GM12878 (cell line): ENCODE data around the gene PPM1D. TPM values are rescaled to one million over a fixed set of nuclear protein-coding genes. Genes with fewer than 3 reads are reported as not detected.

Experiments
- ATAC-seq: fragments of 200-7000 bp; cut with Tn5 transposase; 3 replicates; pipeline ENCODE4 v1.9.1; 2020; ENCODE audit warnings: mild to moderate bottlenecking, moderate library complexity
- BruUV-seq: library from RNA; stranded (reverse); fragments of 400-500 nt; replicated peaks from 2 replicates; lab custom pipeline; 2021; lab: Mats Ljungman, UMichigan
- CTCF ChIA-PET: fragments of 300-600 bp; sonication (Branson Sonifier 250); formaldehyde crosslinking; extraction: SDS; loops from one replicate; lab custom pipeline; 2021; ENCODE audit warnings: inconsistent platforms; lab: Yijun Ruan, JAX
- POLR2A ChIA-PET: fragments of 350-600 bp; formaldehyde crosslinking; extraction: SDS; loops from one replicate; lab custom pipeline; 2021; ENCODE audit warnings: inconsistent platforms; lab: Charles Lee
- RAD21 ChIA-PET: fragments of 300-600 bp; sonication (Branson Sonifier 250); formaldehyde crosslinking; loops from one replicate; lab custom pipeline; 2023; ENCODE audit warnings: antibody characterized with exemption; ENCODE audit not compliant: unreplicated experiment; lab: Charles Lee
- SMC1A ChIA-PET: fragments of 300-600 bp; sonication (Branson Sonifier 250); formaldehyde crosslinking; loops from one replicate; lab custom pipeline; 2023; ENCODE audit not compliant: unreplicated experiment, uncharacterized antibody; lab: Charles Lee
- DNase-seq: peaks from one replicate; pipeline ENCODE4 v3.0.0-alpha.2; 2011; ENCODE audit warnings: low read depth, low spot score
- FAIRE-seq: peaks from 3 replicates; lab custom pipeline; 2011; peaks lifted over from hg19 to GRCh38; lab: Jason Lieb, UNC
- H2AFZ ChIP-seq: 2 replicates; pipeline ENCODE4 v1.6.0; 2011; ENCODE audit warnings: low read depth, low read length, control low read depth; ENCODE audit not compliant: control insufficient read depth
- H3K27ac ChIP-seq: 2 replicates; pipeline ENCODE4 v1.5.1; 2011; ENCODE audit warnings: control low read depth; ENCODE audit not compliant: control insufficient read depth, insufficient read depth
- H3K27me3 ChIP-seq, 2 experiments: replicated peaks in 1 of 2; 2 replicates each; pipeline versions ENCODE4 v1.6.0 to v1.6.1; 2011; ENCODE audit warnings: low read length in 1 of 2; ENCODE audit not compliant: control insufficient read depth in 2 of 2, insufficient read depth in 2 of 2
- H3K36me3 ChIP-seq, 2 experiments: 2 replicates each; pipeline ENCODE4 v1.5.1; 2011; ENCODE audit warnings: low read length in 1 of 2; ENCODE audit not compliant: control insufficient read depth in 2 of 2, insufficient read depth in 2 of 2
- H3K4me1 ChIP-seq: 2 replicates; pipeline ENCODE4 v1.6.1; 2011; ENCODE audit warnings: mild to moderate bottlenecking, low read length, moderate library complexity, mixed read lengths; ENCODE audit not compliant: control insufficient read depth, insufficient read depth
- H3K4me2 ChIP-seq: 2 replicates; pipeline ENCODE4 v1.6.0; 2011; ENCODE audit warnings: control low read depth; ENCODE audit not compliant: control insufficient read depth, insufficient read depth
- H3K4me3 ChIP-seq: fragments of 200-600 bp; sonication (generic); 2 replicates; pipeline ENCODE4 v1.5.1; 2016
- H3K79me2 ChIP-seq: 2 replicates; pipeline ENCODE4 v1.6.0; 2011; ENCODE audit warnings: low read length; ENCODE audit not compliant: control insufficient read depth, insufficient read depth
- H3K9ac ChIP-seq: 2 replicates; pipeline ENCODE4 v1.8.0; 2011; ENCODE audit warnings: low read length, control low read depth, mixed read lengths; ENCODE audit not compliant: control insufficient read depth, insufficient read depth
- H3K9me3 ChIP-seq: replicated peaks from 3 replicates; pipeline ENCODE4 v1.5.1; 2011; ENCODE audit warnings: mild to moderate bottlenecking, low read length; ENCODE audit not compliant: control insufficient read depth, insufficient read depth
- H4K20me1 ChIP-seq: 2 replicates; pipeline ENCODE4 v1.6.0; 2011; ENCODE audit not compliant: control insufficient read depth, insufficient read depth
- GATAD2B ChIP-seq: fragments of 450-650 bp; conservative IDR thresholded peaks from 2 replicates; pipeline ENCODE4 v1.6.1; 2017; ENCODE audit warnings: low read depth, mild to moderate bottlenecking, moderate library complexity
- PAX5 ChIP-seq: IDR thresholded peaks from 2 replicates; pipeline ENCODE4 v1.6.1; 2011; ENCODE audit warnings: low read depth, low read length, borderline replicate concordance
- SUPT20H ChIP-seq: IDR thresholded peaks from 2 replicates; pipeline ENCODE4 v1.6.1; 2011; ENCODE audit warnings: low read depth, mild to moderate bottlenecking, low read length, moderate library complexity, borderline replicate concordance; ENCODE audit not compliant: control insufficient read depth
- WGBS: methylation state at CpG from one replicate; pipeline ENCODE4 v1.1.6; 2016; ENCODE audit warnings: low lambda C conversion rate; ENCODE audit not compliant: insufficient replicate concordance, insufficient coverage; ENCODE audit errors: missing lambda C conversion rate; 5-methylcytosine and 5-hydroxymethylcytosine counted together
- in situ Hi-C: fragments of 300-500 bp; cut with MboI; formaldehyde crosslinking; loops from 9 replicates; pipeline ENCODE4 v1.14.3; 2018; ENCODE audit warnings: mixed read lengths
- intact Hi-C: fragments of 100-400 bp; cut with micrococcal nuclease; formaldehyde crosslinking; loops from one replicate; pipeline ENCODE4 v1.14.2; 2022; ENCODE audit not compliant: unreplicated experiment
- polyA plus RNA-seq, 11 experiments: library from polyadenylated mRNA; depleted of rRNA in 4 of 11; unstranded in 6 of 11; stranded (reverse) in 5 of 11; fragments of >200 nt; fragmentation: Nextera tagmentation in 4 of 11; fragmentation: Illumina TruSeq in 1 of 11; extraction: Ambion mirVana in 4 of 11; extraction: Trizol in 1 of 11; gene quantifications; 1 replicate in 1 of 11; 2 replicates in 10 of 11; pipeline versions ENCODE4 v1.2.1 to v1.2.3, GENCODE V29; 2011 to 2016; ENCODE audit warnings: inconsistent platforms in 2 of 11, missing spikeins in 2 of 11, low read depth in 1 of 11
- total RNA-seq, 4 experiments: library from RNA; depleted of rRNA in 3 of 4; stranded (reverse); fragments of >200 nt in 3 of 4; fragmentation: Illumina TruSeq in 1 of 4; extraction: Trizol in 1 of 4; gene quantifications; 2 replicates each; pipeline versions ENCODE4 v1.2.1 to v1.2.3, GENCODE V29; 2013 to 2021
- TF ChIP-seq, protein P1 (sequence below): fragments of 450-650 bp; IDR thresholded peaks from 2 replicates; pipeline ENCODE4 v1.6.1; 2014; ENCODE audit warnings: mild to moderate bottlenecking

PPM1D gene
- total and polyA plus RNA-seq, 10 of the 15 experiments (the other 5 are each of a cell fraction or from before 2014, with no cell fraction given) = 1.9 to 20.8 (median 10.7) TPM

DNA sequence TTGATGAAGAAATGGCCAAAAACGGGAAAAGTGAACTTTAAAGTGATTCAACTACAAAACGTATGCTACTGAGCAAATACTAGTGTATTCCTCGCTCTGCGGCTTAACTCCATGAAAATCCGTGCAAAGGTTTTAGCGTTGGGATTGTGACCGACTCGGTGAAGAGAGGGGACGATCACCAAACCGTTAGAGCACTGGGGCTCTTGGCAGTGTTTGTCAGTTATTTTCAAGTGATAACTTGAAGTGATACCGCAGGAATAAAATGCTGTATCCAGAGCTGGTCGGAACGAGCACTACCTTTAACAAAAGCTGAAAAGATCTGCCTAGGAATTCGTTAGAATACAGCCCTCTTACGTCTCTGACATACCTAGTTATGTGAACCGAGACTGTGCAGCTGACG, 773 bp upstream of the PPM1D start:
- Histone ChIP-seq H3K27ac (peak overlapping the region; percentile 87), H3K36me3 (no peaks in the 10 kb centered on the region), H3K9me3 (no peaks in the 10 kb centered on the region), H2AFZ (peak overlapping the region; percentile 97), H3K4me1 (no peaks in the 10 kb centered on the region), H4K20me1 (no peaks in the 10 kb centered on the region), H3K4me3 (peak overlapping the region; percentile 87), H3K79me2 (peaks cover 42% of the 10 kb centered on the region), H3K27me3 (no peaks in the 10 kb centered on the region), H3K9ac (peak overlapping the region; percentile 93), H3K4me2 (peak overlapping the region; percentile 55)
- ChIA-PET RAD21 (interaction anchor here (0.6 to 1.6 kb wide), 6 partner anchors 22 to 508 kb away, joined by 3 to 5 read pairs (median 4); partner anchors contain the start of genes APPBP2 and BCAS3), CTCF (interaction anchor here (0.6 to 1.6 kb wide), 12 partner anchors 8 to 354 kb away, joined by 3 to 6 read pairs (median 3); no protein-coding TSS in a partner anchor), POLR2A (interaction anchor here (0.7 to 1.5 kb wide), 8 partner anchors 14 to 130 kb away, joined by 3 to 8 read pairs (median 4); partner anchors contain the start of gene BCAS3), SMC1A (interaction anchor here (0.8 to 2.2 kb wide), 3 partner anchors 22 to 78 kb away, joined by 3 to 6 read pairs (median 5); partner anchors contain the start of gene BCAS3)
- ATAC-seq = peak; percentile 13
- DNase-seq = no peak
- FAIRE-seq = no peak
- 0% methylated on average over 17 of the region's 17 CpGs for whole genome bisulfite sequencing
- intact Hi-C loops (no loop called here), in situ Hi-C loops (no loop called here)
- TF ChIP-seq SUPT20H (no peak), PAX5 (no peak), GATAD2B (0 out of 2 replicates have a peak, but pooled peaks have one; percentile 10)
- TF ChIP-seq, protein P1, sequence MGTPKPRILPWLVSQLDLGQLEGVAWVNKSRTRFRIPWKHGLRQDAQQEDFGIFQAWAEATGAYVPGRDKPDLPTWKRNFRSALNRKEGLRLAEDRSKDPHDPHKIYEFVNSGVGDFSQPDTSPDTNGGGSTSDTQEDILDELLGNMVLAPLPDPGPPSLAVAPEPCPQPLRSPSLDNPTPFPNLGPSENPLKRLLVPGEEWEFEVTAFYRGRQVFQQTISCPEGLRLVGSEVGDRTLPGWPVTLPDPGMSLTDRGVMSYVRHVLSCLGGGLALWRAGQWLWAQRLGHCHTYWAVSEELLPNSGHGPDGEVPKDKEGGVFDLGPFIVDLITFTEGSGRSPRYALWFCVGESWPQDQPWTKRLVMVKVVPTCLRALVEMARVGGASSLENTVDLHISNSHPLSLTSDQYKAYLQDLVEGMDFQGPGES = no peak
- TSS peak; percentile 92 for BruUV-seq
